SIG-M5 treated with dmso at 0.1 percent for 504 hours (cell line): ENCODE results near the gene WASF3.
"Not testable (repeated sequence)": the region's sequence is repeated elsewhere in the genome, so short reads cannot be mapped to it uniquely, and the experiment has no call there.

ENCODE experiments used
- DNase-seq: peaks from one replicate; lab custom pipeline; 2025; ENCODE audit not compliant: unreplicated experiment; lab: John Stamatoyannopoulos, UW

The WASF3 gene

GRCh38 chr13:26711211-26711610 lies 153.7 kb downstream of the WASF3 start:
- DNase-seq = no peak

GRCh38 chr13:26713341-26713740 lies 155.9 kb downstream of the WASF3 start:
- no peak for DNase-seq

- no peak for DNase-seq
These were observed 159.5 kb downstream of the WASF3 start for GRCh38 chr13:26716984-26717383.

- DNase-seq = no peak
These were observed 160.7 kb downstream of the WASF3 start for GRCh38 chr13:26718146-26718545.

GRCh38 chr13:26718872-26719271 lies 161.4 kb downstream of the WASF3 start:
- no peak for DNase-seq

- peak; percentile 70 for DNase-seq
These were observed 162.0 kb downstream of the WASF3 start for GRCh38 chr13:26719356-26719945.

- DNase-seq = peak; percentile 84
These were observed 164.0 kb downstream of the WASF3 start for GRCh38 chr13:26721251-26722121.

GRCh38 chr13:26722321-26722720 lies 164.8 kb downstream of the WASF3 start:
- DNase-seq = no peak

GRCh38 chr13:26723620-26724019 lies 166.1 kb downstream of the WASF3 start:
- DNase-seq = not testable (repeated sequence)

GRCh38 chr13:26726684-26727083 lies 169.2 kb downstream of the WASF3 start:
- DNase-seq = no peak

GRCh38 chr13:26727122-26727521 lies 169.6 kb downstream of the WASF3 start:
- no peak for DNase-seq

GRCh38 chr13:26727633-26728032 lies 170.2 kb downstream of the WASF3 start:
- peak; percentile 17 for DNase-seq

GRCh38 chr13:26735677-26736076 lies 178.2 kb downstream of the WASF3 start:
- no peak for DNase-seq
